ENCODE measurements around the gene APOD. TPM values are rescaled to one million over a fixed set of nuclear protein-coding genes. Genes with fewer than 3 reads are reported as not detected.

The APOD gene
- total and polyA plus RNA-seq, 9 of the 15 experiments (the other 6 are each of a cell fraction or from before 2014, with no cell fraction given): 0.18 to 0.50 (median 0.35) TPM; not detected in 1

DNA sequence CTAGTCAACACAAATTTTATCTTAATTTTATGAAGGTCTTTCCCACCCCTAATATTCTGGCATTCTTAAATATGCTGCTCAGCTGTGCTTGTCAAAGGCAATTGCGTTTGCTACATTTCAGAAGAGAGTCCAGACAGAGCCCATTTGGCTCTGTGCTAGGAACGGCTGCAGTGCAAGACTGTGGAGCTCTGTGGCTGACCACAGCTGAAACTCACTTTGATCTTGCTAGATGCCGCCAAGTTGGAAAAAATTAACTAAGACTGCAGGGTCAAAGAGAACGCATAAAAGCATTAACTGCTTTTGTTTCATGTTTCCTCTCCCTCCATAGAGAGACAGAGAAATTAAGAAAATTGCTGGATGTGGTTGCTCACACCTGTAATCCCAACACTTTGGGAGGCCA, 33.0 kb downstream of the APOD start:
- Histone ChIP-seq H3K36me3 (ENCODE audit: control insufficient read depth, insufficient read depth, low read length) (no peaks in the 10 kb centered on the region), H3K4me3 (no peak overlapping the region), H3K27ac (ENCODE audit: extremely low read depth, low read depth, low read length) (no peak overlapping the region), H3K4me1 (replicated peaks in 1 of 2; ENCODE audit: control insufficient read depth in 2 of 2, insufficient read depth in 2 of 2, low read length in 2 of 2) (peaks cover 3 to 10% of the 10 kb centered on the region in 2 experiments; a peak in 2 of 5 replicates), H2AFZ (ENCODE audit: low read depth, low read length) (no peak overlapping the region), H4K20me1 (replicated peaks; ENCODE audit: control insufficient read depth, insufficient read depth, low read length) (no peaks in the 10 kb centered on the region), H3K79me2 (ENCODE audit: control insufficient read depth, insufficient read depth, low read length) (no peaks in the 10 kb centered on the region), H3K9me1 (ENCODE audit: control insufficient read depth, insufficient read depth, low read length) (no peaks in the 10 kb centered on the region), H3K9ac (ENCODE audit: insufficient read depth in 1 of 2, low read depth in 2 of 2, low read length in 2 of 2) (no peak overlapping the region), H3K4me2 (ENCODE audit: insufficient read depth, low read length) (no peak overlapping the region), H3K9me3 (replicated peaks; ENCODE audit: control insufficient read depth, insufficient read depth, low read depth, low read length) (no peaks in the 10 kb centered on the region), H3K27me3 (ENCODE audit: control insufficient read depth in 2 of 2, insufficient read depth in 2 of 2, low read length in 2 of 2) (peaks cover 4 to 17% of the 10 kb centered on the region in 2 experiments; a peak in 2 of 5 replicates)
- intact Hi-C loops (cut with micrococcal nuclease): no loop called here
- ChIA-PET POLR2A (interaction anchor here (1.0 to 1.2 kb wide), 2 partner anchors 9 to 11 kb away, joined by 3 to 4 read pairs; no protein-coding TSS in a partner anchor), CTCF (ENCODE audit: low intra/inter-chr PET ratio) (no interaction called here)
- FAIRE-seq (no peak), DNase-seq (ENCODE audit: extremely low read depth in 1 of 4, low spot score in 3 of 4) (no peak), ATAC-seq (no peak)
- in situ Hi-C loops (cut with MboI): no loop called here
- BruUV-seq (replicated peaks): no TSS peak
- WGBS (ENCODE audit: insufficient coverage, low coverage, missing lambda C conversion rate): 29% methylated on average over 4 of the region's 4 CpGs
- TF ChIP-seq, protein P1, sequence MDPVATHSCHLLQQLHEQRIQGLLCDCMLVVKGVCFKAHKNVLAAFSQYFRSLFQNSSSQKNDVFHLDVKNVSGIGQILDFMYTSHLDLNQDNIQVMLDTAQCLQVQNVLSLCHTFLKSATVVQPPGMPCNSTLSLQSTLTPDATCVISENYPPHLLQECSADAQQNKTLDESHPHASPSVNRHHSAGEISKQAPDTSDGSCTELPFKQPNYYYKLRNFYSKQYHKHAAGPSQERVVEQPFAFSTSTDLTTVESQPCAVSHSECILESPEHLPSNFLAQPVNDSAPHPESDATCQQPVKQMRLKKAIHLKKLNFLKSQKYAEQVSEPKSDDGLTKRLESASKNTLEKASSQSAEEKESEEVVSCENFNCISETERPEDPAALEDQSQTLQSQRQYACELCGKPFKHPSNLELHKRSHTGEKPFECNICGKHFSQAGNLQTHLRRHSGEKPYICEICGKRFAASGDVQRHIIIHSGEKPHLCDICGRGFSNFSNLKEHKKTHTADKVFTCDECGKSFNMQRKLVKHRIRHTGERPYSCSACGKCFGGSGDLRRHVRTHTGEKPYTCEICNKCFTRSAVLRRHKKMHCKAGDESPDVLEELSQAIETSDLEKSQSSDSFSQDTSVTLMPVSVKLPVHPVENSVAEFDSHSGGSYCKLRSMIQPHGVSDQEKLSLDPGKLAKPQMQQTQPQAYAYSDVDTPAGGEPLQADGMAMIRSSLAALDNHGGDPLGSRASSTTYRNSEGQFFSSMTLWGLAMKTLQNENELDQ (CRISPR knock-in tag; IDR thresholded peaks at IDR 0.05; ENCODE audit: borderline replicate concordance): no peak
- TF ChIP-seq, protein P2, sequence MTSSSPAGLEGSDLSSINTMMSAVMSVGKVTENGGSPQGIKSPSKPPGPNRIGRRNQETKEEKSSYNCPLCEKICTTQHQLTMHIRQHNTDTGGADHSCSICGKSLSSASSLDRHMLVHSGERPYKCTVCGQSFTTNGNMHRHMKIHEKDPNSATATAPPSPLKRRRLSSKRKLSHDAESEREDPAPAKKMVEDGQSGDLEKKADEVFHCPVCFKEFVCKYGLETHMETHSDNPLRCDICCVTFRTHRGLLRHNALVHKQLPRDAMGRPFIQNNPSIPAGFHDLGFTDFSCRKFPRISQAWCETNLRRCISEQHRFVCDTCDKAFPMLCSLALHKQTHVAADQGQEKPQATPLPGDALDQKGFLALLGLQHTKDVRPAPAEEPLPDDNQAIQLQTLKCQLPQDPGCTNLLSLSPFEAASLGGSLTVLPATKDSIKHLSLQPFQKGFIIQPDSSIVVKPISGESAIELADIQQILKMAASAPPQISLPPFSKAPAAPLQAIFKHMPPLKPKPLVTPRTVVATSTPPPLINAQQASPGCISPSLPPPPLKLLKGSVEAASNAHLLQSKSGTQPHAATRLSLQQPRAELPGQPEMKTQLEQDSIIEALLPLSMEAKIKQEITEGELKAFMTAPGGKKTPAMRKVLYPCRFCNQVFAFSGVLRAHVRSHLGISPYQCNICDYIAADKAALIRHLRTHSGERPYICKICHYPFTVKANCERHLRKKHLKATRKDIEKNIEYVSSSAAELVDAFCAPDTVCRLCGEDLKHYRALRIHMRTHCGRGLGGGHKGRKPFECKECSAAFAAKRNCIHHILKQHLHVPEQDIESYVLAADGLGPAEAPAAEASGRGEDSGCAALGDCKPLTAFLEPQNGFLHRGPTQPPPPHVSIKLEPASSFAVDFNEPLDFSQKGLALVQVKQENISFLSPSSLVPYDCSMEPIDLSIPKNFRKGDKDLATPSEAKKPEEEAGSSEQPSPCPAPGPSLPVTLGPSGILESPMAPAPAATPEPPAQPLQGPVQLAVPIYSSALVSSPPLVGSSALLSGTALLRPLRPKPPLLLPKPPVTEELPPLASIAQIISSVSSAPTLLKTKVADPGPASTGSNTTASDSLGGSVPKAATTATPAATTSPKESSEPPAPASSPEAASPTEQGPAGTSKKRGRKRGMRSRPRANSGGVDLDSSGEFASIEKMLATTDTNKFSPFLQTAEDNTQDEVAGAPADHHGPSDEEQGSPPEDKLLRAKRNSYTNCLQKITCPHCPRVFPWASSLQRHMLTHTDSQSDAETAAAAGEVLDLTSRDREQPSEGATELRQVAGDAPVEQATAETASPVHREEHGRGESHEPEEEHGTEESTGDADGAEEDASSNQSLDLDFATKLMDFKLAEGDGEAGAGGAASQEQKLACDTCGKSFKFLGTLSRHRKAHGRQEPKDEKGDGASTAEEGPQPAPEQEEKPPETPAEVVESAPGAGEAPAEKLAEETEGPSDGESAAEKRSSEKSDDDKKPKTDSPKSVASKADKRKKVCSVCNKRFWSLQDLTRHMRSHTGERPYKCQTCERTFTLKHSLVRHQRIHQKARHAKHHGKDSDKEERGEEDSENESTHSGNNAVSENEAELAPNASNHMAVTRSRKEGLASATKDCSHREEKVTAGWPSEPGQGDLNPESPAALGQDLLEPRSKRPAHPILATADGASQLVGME (CRISPR knock-in tag; IDR thresholded peaks at IDR 0.05): no peak
- TF ChIP-seq ATF1 (CRISPR knock-in tag; IDR thresholded peaks at IDR 0.05) (no peak), ATF1 (tag; IDR thresholded peaks at IDR 0.05) (no peak), POLR2B (IDR thresholded peaks at IDR 0.05; ENCODE audit: low read depth, partially characterized antibody) (no peak), EHMT2 (IDR thresholded peaks at IDR 0.05) (no peak), GABPA (tag; conservative IDR thresholded peaks at IDR 0.05; ENCODE audit: low read depth) (no peak), BCL6 (CRISPR knock-in tag; IDR thresholded peaks at IDR 0.05) (no peak), SMARCA5 (IDR thresholded peaks at IDR 0.05) (no peak), ILK (tag; IDR thresholded peaks at IDR 0.05; ENCODE audit: borderline replicate concordance, low read depth) (no peak), GTF2E2 (tag; IDR thresholded peaks at IDR 0.05) (no peak), BRD9 (IDR thresholded peaks at IDR 0.05; ENCODE audit: low read depth, partially characterized antibody) (no peak)
- TF ChIP-seq, protein P3, sequence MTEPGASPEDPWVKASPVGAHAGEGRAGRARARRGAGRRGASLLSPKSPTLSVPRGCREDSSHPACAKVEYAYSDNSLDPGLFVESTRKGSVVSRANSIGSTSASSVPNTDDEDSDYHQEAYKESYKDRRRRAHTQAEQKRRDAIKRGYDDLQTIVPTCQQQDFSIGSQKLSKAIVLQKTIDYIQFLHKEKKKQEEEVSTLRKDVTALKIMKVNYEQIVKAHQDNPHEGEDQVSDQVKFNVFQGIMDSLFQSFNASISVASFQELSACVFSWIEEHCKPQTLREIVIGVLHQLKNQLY (CRISPR knock-in tag; conservative IDR thresholded peaks at IDR 0.05): no peak
- TF ChIP-seq, protein P4, sequence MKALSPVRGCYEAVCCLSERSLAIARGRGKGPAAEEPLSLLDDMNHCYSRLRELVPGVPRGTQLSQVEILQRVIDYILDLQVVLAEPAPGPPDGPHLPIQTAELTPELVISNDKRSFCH (CRISPR knock-in tag; IDR thresholded peaks at IDR 0.05): no peak
- TF ChIP-seq, protein P4 (tag; IDR thresholded peaks at IDR 0.05): no peak
